ENCODE data around the gene SINHCAF. TPM values are rescaled to one million over a fixed set of nuclear protein-coding genes. Genes with fewer than 3 reads are reported as not detected.
"Not testable (repeated sequence)": the region's sequence is repeated elsewhere in the genome, so short reads cannot be mapped to it uniquely, and the experiment has no call there.

Gene SINHCAF
- total RNA-seq, 4 donors from 2014 or later: 1.5 to 8.6 (median 2.8) TPM

DNA sequence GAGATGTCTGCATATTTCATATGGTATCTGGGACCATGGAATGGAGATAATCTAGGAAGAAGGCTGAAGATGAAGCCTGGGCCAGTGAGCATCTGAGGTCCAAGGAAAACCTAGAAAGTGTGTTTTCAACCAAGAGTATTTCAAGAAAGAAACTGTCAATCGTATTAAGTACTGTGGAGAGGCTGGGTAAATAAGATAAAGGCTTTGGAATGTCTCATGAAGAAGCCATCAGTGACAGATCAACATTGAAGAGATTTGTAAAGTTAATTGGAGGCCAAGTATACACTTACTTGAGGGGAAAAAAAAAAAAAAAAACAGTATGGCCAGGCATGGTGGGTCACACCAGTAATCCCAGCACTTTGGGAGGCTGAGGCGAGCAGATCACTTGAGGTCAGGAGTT, 48.9 kb downstream of the SINHCAF start:
- no peaks in the 10 kb centered on the region for H3K36me3 ChIP-seq
- H3K27ac ChIP-seq: no peak overlapping the region
- ATAC-seq: no peak
- in situ Hi-C loops (cut with MboI; ENCODE audit: low sequenced_read_pairs in 4 of 4) (loop anchor here in 1 of 4 donors (10.0 kb wide), 1 partner anchor 432 kb away; no protein-coding TSS in a partner anchor), intact Hi-C loops (cut with DNase I; ENCODE audit: low total_unique reads) (no loop called here)
- no peaks in the 10 kb centered on the region for H3K4me1 ChIP-seq
- no peak for TF ChIP-seq POLR2A (IDR thresholded peaks at IDR 0.05)
- TF ChIP-seq, protein P1, sequence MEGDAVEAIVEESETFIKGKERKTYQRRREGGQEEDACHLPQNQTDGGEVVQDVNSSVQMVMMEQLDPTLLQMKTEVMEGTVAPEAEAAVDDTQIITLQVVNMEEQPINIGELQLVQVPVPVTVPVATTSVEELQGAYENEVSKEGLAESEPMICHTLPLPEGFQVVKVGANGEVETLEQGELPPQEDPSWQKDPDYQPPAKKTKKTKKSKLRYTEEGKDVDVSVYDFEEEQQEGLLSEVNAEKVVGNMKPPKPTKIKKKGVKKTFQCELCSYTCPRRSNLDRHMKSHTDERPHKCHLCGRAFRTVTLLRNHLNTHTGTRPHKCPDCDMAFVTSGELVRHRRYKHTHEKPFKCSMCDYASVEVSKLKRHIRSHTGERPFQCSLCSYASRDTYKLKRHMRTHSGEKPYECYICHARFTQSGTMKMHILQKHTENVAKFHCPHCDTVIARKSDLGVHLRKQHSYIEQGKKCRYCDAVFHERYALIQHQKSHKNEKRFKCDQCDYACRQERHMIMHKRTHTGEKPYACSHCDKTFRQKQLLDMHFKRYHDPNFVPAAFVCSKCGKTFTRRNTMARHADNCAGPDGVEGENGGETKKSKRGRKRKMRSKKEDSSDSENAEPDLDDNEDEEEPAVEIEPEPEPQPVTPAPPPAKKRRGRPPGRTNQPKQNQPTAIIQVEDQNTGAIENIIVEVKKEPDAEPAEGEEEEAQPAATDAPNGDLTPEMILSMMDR (IDR thresholded peaks at IDR 0.05 in 4 of 5, conservative IDR thresholded peaks at IDR 0.05 in 1 of 5): no peak
- H3K27me3 ChIP-seq: no peaks in the 10 kb centered on the region
- no peak for DNase-seq
- no peaks in the 10 kb centered on the region for H3K9me3 ChIP-seq
- H3K4me3 ChIP-seq: no peak overlapping the region

DNA sequence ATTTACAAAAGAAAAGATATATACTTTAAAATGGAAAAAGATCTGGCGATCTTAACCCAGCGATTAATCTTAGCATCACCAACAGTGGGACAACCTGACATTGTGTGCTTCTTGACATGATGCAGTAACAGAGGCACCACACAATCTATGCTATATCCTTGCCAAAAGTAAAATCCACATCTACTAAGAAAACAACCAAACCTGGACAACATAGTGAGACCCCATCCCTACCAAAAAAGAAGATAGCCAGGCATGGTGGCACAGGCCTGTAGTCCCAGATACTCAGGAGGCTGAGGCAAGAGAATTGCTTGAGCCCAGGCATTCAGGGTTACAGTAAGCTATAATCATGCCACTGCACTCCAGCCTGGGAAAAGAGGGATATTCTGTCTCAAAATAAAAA, 50.5 kb downstream of the SINHCAF start:
- Histone ChIP-seq H3K4me1 (no peaks in the 10 kb centered on the region), H3K9me3 (no peaks in the 10 kb centered on the region), H3K36me3 (no peaks in the 10 kb centered on the region), H3K4me3 (no peak overlapping the region), H3K27ac (no peak overlapping the region), H3K27me3 (no peaks in the 10 kb centered on the region)
- TF ChIP-seq, protein P1 (IDR thresholded peaks at IDR 0.05 in 4 of 5, conservative IDR thresholded peaks at IDR 0.05 in 1 of 5): no peak
- no peak for TF ChIP-seq POLR2A (IDR thresholded peaks at IDR 0.05)
- intact Hi-C loops (cut with DNase I; ENCODE audit: low total_unique reads) (no loop called here), in situ Hi-C loops (cut with MboI; ENCODE audit: low sequenced_read_pairs in 4 of 4) (loop anchor here in 1 of 4 donors (10.0 kb wide), 1 partner anchor 431 kb away; no protein-coding TSS in a partner anchor)
- DNase-seq (no peak), ATAC-seq (no peak)

DNA sequence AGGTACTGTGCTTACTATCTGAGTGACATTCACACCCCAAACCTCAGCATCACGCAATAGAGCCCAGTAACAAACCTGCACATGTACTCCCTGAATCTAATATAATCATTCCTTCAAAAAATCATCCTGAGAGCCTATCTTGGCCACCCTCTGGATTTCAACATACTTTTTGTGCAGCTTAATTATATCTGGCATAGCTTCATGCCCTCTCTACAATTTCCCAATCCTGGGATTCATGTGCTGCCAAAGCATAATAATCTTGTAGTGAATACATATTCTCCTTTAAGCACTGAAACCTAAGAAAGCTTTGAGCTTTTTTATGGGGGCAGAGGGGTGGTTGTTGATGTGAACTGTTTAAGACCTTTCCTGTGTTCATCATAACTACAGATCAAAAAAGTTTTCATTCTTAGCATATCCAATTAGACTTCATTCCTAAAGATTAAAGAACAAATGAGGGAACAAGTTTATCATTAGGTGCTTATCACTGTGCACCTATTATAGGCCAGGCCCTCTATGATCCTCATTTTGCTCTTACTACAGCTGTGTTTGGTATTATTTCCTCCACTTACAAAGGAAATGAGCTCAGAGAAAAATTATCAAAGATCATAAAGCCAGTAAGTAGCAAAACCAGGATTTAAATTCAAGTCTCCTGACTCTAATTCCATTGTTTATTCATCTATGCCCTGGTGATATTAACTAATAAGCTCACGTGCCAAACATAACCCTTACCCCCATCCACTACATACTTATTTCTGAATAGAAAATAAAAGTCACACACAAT, 51.2 kb downstream of the SINHCAF start:
- no peak for TF ChIP-seq POLR2A (IDR thresholded peaks at IDR 0.05)
- TF ChIP-seq, protein P1 (IDR thresholded peaks at IDR 0.05 in 4 of 5, conservative IDR thresholded peaks at IDR 0.05 in 1 of 5): no peak
- in situ Hi-C loops (cut with MboI; ENCODE audit: low sequenced_read_pairs in 4 of 4) (loop anchor here in 1 of 4 donors (10.0 kb wide), 1 partner anchor 430 kb away; no protein-coding TSS in a partner anchor), intact Hi-C loops (cut with DNase I; ENCODE audit: low total_unique reads) (loop anchor here (5.0 kb wide), 1 partner anchor 157 kb away; no protein-coding TSS in a partner anchor)
- no peaks in the 10 kb centered on the region for H3K27me3 ChIP-seq
- H3K4me3 ChIP-seq: no peak overlapping the region
- H3K36me3 ChIP-seq: no peaks in the 10 kb centered on the region
- H3K27ac ChIP-seq: no peak overlapping the region
- H3K4me1 ChIP-seq: no peaks in the 10 kb centered on the region
- no peaks in the 10 kb centered on the region for H3K9me3 ChIP-seq
- DNase-seq: no peak
- no peak for ATAC-seq

- not testable (repeated sequence) for H3K9me3 ChIP-seq, DNase-seq, H3K27ac ChIP-seq, H3K36me3 ChIP-seq, H3K27me3 ChIP-seq, H3K4me3 ChIP-seq, ATAC-seq, H3K4me1 ChIP-seq
- intact Hi-C loops (cut with DNase I; ENCODE audit: low total_unique reads) (loop anchor here (5.0 kb wide), 1 partner anchor 156 kb away; no protein-coding TSS in a partner anchor), in situ Hi-C loops (cut with MboI; ENCODE audit: low sequenced_read_pairs in 4 of 4) (loop anchor here in 1 of 4 donors (10.0 kb wide), 1 partner anchor 429 kb away; no protein-coding TSS in a partner anchor)
Measured at GRCh38 chr12:31273794-31274193, 52.2 kb downstream of the SINHCAF start.

DNA sequence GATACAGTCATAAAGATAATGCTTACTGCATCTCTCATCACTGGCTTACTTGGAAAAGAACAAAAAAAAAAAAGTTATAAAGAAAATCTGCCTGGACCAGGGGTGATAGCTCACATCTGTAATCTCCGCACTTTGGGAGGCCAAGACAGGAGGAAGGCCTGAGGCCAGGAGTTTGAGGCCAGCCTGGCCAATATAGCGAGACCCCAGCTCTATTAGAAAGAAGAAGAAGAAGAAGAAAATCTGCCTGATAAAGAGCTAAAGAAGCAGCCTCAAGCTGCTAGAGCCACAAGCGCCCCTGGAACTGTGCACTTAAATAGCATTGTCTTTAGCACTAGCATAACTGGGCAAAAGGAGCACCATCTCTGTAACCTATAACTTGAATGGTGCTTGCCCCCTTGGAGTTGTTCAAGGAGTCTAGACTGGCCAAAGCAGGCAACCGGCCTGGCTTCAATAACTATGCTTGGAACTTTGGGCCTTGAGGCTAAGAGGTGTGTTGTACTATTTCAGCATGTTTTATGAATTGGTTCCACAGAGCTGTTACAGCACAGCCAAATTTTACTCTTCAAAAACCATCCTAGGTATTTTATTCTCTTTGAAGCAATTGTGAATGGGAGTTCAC, 53.2 kb downstream of the SINHCAF start:
- DNase-seq (no peak), ATAC-seq (no peak)
- intact Hi-C loops (cut with DNase I; ENCODE audit: low total_unique reads): loop anchor here (5.0 kb wide), 1 partner anchor 155 kb away; no protein-coding TSS in a partner anchor
- Histone ChIP-seq H3K27me3 (no peaks in the 10 kb centered on the region), H3K4me1 (no peaks in the 10 kb centered on the region), H3K27ac (no peak overlapping the region), H3K36me3 (no peaks in the 10 kb centered on the region), H3K4me3 (no peak overlapping the region), H3K9me3 (no peaks in the 10 kb centered on the region)
- in situ Hi-C loops (cut with MboI; ENCODE audit: low sequenced_read_pairs in 4 of 4): loop anchor here in 1 of 4 donors (10.0 kb wide), 1 partner anchor 428 kb away; no protein-coding TSS in a partner anchor
- TF ChIP-seq, protein P1 (IDR thresholded peaks at IDR 0.05 in 4 of 5, conservative IDR thresholded peaks at IDR 0.05 in 1 of 5): no peak
- no peak for TF ChIP-seq POLR2A (IDR thresholded peaks at IDR 0.05)

Data from gastrocnemius medialis (tissue), 4 donors.